HG03196 (cell line): ENCODE results near the gene INO80E.

ENCODE experiments used
- ATAC-seq: cut with Tn5 transposase; IDR thresholded peaks from one replicate; pipeline ENCODE4 v1.9.1; 2021; ENCODE audit not compliant: unreplicated experiment

The INO80E gene

GRCh38 chr16:29975134-29975538 lies 20.9 kb upstream of the INO80E start:
- ATAC-seq: no peak

- ATAC-seq: no peak
Measured at GRCh38 chr16:29975811-29976511, 20.1 kb upstream of the INO80E start.

- ATAC-seq: no peak
Measured at GRCh38 chr16:29977063-29977825, 18.8 kb upstream of the INO80E start.

- ATAC-seq: no peak
Measured at GRCh38 chr16:29978081-29978480, 18.0 kb upstream of the INO80E start.

- ATAC-seq: no peak
Measured at GRCh38 chr16:29978564-29979270, 17.3 kb upstream of the INO80E start.

- no peak for ATAC-seq
Measured at GRCh38 chr16:29982560-29983419, 13.3 kb upstream of the INO80E start.

- no peak for ATAC-seq
Measured at GRCh38 chr16:29983420-29984136, 12.5 kb upstream of the INO80E start.

GRCh38 chr16:29984137-29984763 lies 11.8 kb upstream of the INO80E start:
- no peak for ATAC-seq

- no peak for ATAC-seq
Measured at GRCh38 chr16:29984764-29985147, 11.3 kb upstream of the INO80E start.

GRCh38 chr16:29985271-29985811 lies 10.7 kb upstream of the INO80E start:
- ATAC-seq: no peak

- ATAC-seq: no peak
Measured at GRCh38 chr16:29986231-29986630, 9.8 kb upstream of the INO80E start.

GRCh38 chr16:29986931-29987330 lies 9.1 kb upstream of the INO80E start:
- no peak for ATAC-seq

GRCh38 chr16:29987371-29988085 lies 8.5 kb upstream of the INO80E start:
- ATAC-seq: no peak

GRCh38 chr16:29988346-29989075 lies 7.5 kb upstream of the INO80E start:
- no peak for ATAC-seq

GRCh38 chr16:29989111-29989858 lies 6.8 kb upstream of the INO80E start:
- ATAC-seq: no peak

GRCh38 chr16:29990034-29990433 lies 6.0 kb upstream of the INO80E start:
- ATAC-seq: no peak

GRCh38 chr16:29990883-29991570 lies 5.0 kb upstream of the INO80E start:
- no peak for ATAC-seq
